LNCaP clone FGC (cell line): Measurements from ENCODE around the gene FOXO6.

Experiments used
- DNase-seq: peaks from one replicate; pipeline ENCODE4 v3.0.0-alpha.2; 2011; ENCODE audit warnings: low read depth
- H3K4me3 ChIP-seq: 2 replicates; pipeline ENCODE4 v1.5.1; 2011; ENCODE audit warnings: mild to moderate bottlenecking, low read depth, low read length, control low read depth
- CTCF ChIP-seq: IDR thresholded peaks from 2 replicates; pipeline ENCODE4 v1.5.1; 2012; ENCODE audit warnings: mild to moderate bottlenecking; ENCODE audit not compliant: control insufficient read depth, insufficient read depth; ENCODE audit errors: extremely low read depth

FOXO6 gene

GRCh38 chr1:41347276-41347675 is 14.0 kb upstream of the FOXO6 start:
- no peak overlapping the region for H3K4me3 ChIP-seq
- no peak for DNase-seq
- TF ChIP-seq CTCF, result no peak

- no peak for TF ChIP-seq CTCF
- no peak overlapping the region for H3K4me3 ChIP-seq
- DNase-seq, result no peak
These were observed 12.8 kb upstream of the FOXO6 start for GRCh38 chr1:41348394-41348793.

GRCh38 chr1:41349361-41350054 is 11.7 kb upstream of the FOXO6 start:
- no peak for DNase-seq
- no peak for TF ChIP-seq CTCF
- H3K4me3 ChIP-seq, result no peak overlapping the region

GRCh38 chr1:41350055-41350378 is 11.2 kb upstream of the FOXO6 start:
- no peak for DNase-seq
- TF ChIP-seq CTCF, result no peak
- H3K4me3 ChIP-seq, result no peak overlapping the region

- no peak for TF ChIP-seq CTCF
- H3K4me3 ChIP-seq, result no peak overlapping the region
- DNase-seq, result no peak
These were observed 9.7 kb upstream of the FOXO6 start for GRCh38 chr1:41351262-41352151.

- no peak for TF ChIP-seq CTCF
- peak; percentile 31 for DNase-seq
- H3K4me3 ChIP-seq, result no peak overlapping the region
These were observed 7.5 kb upstream of the FOXO6 start for GRCh38 chr1:41353744-41354143.
